ENCODE measurements around the gene OXCT2. TPM values are rescaled to one million over a fixed set of nuclear protein-coding genes. Genes with fewer than 3 reads are reported as not detected.
A peak's percentile ranks its signal among the peaks of the same experiment; 100 is the strongest.
"Not testable (repeated sequence)": the region's sequence is repeated elsewhere in the genome, so short reads cannot be mapped to it uniquely, and the experiment has no call there.

The OXCT2 gene
- total RNA-seq, 4 donors from 2014 or later = 0.15 to 6.6 (median 1.4) TPM; not detected in 1

- 83 to 89% methylated on average over 5 to 7 of the region's 7 CpGs for WGBS, 2 donors
- DNase-seq (ENCODE audit: low spot score in 2 of 2) = no peak
- intact Hi-C loops (cut with DNase I; ENCODE audit: low total_unique reads) = no loop called here
Measured at GRCh38 chr1:39779137-39779536, 8.0 kb upstream of the OXCT2 start.

GRCh38 chr1:39778463-39779099, 7.4 kb upstream of the OXCT2 start:
- intact Hi-C loops (cut with DNase I; ENCODE audit: low total_unique reads); DNase-seq (ENCODE audit: low spot score in 2 of 2); H3K4me3 ChIP-seq (ENCODE audit: low read depth, poor library complexity, severe bottlenecking): not testable (repeated sequence)
- 79 to 82% methylated on average over 11 of the region's 12 CpGs for WGBS, 2 donors

More at GRCh38 chr1:39779137-39779536, 8.0 kb upstream of the OXCT2 start:
- H3K4me3 ChIP-seq (ENCODE audit: low read depth, poor library complexity, severe bottlenecking) = no peak overlapping the region
- TF ChIP-seq POLR2A (IDR thresholded peaks at IDR 0.05) = no peak
- TF ChIP-seq, protein P1, sequence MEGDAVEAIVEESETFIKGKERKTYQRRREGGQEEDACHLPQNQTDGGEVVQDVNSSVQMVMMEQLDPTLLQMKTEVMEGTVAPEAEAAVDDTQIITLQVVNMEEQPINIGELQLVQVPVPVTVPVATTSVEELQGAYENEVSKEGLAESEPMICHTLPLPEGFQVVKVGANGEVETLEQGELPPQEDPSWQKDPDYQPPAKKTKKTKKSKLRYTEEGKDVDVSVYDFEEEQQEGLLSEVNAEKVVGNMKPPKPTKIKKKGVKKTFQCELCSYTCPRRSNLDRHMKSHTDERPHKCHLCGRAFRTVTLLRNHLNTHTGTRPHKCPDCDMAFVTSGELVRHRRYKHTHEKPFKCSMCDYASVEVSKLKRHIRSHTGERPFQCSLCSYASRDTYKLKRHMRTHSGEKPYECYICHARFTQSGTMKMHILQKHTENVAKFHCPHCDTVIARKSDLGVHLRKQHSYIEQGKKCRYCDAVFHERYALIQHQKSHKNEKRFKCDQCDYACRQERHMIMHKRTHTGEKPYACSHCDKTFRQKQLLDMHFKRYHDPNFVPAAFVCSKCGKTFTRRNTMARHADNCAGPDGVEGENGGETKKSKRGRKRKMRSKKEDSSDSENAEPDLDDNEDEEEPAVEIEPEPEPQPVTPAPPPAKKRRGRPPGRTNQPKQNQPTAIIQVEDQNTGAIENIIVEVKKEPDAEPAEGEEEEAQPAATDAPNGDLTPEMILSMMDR (IDR thresholded peaks at IDR 0.05) = no peak

GRCh38 chr1:39777896-39778295, 6.7 kb upstream of the OXCT2 start:
- WGBS, 2 donors = 90 to 100% methylated on average over 1 to 16 of the region's 17 CpGs
- H3K4me3 ChIP-seq (ENCODE audit: low read depth, poor library complexity, severe bottlenecking); intact Hi-C loops (cut with DNase I; ENCODE audit: low total_unique reads): not testable (repeated sequence)
- peak in 1 of 2 donors; percentile 75 for DNase-seq (ENCODE audit: low spot score in 2 of 2)

DNA sequence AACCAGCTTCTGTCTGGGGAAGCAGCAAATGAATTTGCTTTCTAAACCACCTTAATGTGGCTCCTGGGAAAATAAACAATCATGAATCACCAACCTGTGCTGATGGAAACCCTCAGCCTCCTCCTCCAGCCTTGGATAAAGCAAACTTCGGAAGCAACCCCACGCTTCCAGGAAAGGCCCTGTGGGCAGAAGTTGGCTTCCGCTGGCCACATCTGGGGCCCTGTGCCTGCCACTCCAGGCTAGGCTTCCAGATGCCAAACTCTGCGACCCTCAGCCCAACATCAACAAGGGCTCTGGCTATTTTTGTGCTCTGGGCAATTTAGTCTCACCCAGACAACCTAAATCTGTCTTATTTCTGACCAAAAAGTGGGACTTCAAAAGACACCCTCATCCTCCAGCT, 6.2 kb upstream of the OXCT2 start:
- intact Hi-C loops (cut with DNase I; ENCODE audit: low total_unique reads) = no loop called here

DNA sequence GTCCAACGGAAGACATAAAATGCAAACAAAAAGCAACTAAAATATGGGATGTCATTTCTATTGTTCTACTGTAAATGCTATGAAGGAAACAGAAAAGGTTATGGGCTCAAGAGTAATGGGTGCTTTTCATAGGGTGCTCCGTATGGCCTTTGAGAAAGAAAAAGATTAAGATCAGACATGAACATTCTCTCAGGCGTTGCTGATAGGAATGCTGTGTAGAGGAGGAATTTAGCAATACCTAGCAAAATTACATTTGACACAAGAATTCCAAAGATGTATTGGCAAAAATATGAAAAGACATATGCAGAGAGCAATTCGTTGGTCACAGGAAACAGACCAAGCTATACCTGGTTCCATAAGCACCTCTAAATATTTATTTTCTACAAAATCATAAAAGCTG, 5.7 kb upstream of the OXCT2 start:
- 66% methylated on average over 4 of the region's 4 CpGs for WGBS, 2 donors
- no peak for DNase-seq (ENCODE audit: low spot score in 2 of 2)
- no peak overlapping the region for H3K4me3 ChIP-seq (ENCODE audit: low read depth, poor library complexity, severe bottlenecking)
- intact Hi-C loops (cut with DNase I; ENCODE audit: low total_unique reads) = no loop called here
- TF ChIP-seq, protein P1 (IDR thresholded peaks at IDR 0.05) = no peak
- no peak for TF ChIP-seq POLR2A (IDR thresholded peaks at IDR 0.05)

More for the DNA sequence above, 6.2 kb upstream of the OXCT2 start:
- 78 to 86% methylated on average over 4 of the region's 4 CpGs for WGBS, 2 donors
- TF ChIP-seq, protein P1 (IDR thresholded peaks at IDR 0.05) = no peak
- TF ChIP-seq POLR2A (IDR thresholded peaks at IDR 0.05) = no peak
- H3K4me3 ChIP-seq (ENCODE audit: low read depth, poor library complexity, severe bottlenecking) = no peak overlapping the region
- no peak for DNase-seq (ENCODE audit: low spot score in 2 of 2)

DNA sequence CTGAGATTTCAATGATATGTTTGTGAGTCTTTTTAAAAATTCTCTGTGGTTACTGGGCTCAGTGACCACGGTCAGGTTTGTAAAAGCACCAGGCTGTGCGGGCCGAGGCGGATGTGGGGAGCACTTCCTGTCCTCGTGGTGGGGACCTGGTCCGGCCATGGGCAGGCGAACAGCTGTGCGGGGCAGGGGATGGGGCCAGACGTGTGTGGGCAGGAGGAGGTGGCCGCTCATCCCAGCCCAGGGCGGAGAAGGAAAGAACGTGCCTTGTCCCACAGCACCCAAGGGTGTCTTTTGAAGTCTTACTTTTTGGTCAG, 5.2 kb upstream of the OXCT2 start:
- intact Hi-C loops (cut with DNase I; ENCODE audit: low total_unique reads) = no loop called here
- H3K4me3 ChIP-seq (ENCODE audit: low read depth, poor library complexity, severe bottlenecking) = no peak overlapping the region
- peak in 1 of 2 donors; percentile 64 for DNase-seq (ENCODE audit: low spot score in 2 of 2)
- 73 to 81% methylated on average over 12 of the region's 12 CpGs for WGBS, 2 donors
- TF ChIP-seq POLR2A (IDR thresholded peaks at IDR 0.05) = no peak
- TF ChIP-seq, protein P1 (IDR thresholded peaks at IDR 0.05) = no peak

DNA sequence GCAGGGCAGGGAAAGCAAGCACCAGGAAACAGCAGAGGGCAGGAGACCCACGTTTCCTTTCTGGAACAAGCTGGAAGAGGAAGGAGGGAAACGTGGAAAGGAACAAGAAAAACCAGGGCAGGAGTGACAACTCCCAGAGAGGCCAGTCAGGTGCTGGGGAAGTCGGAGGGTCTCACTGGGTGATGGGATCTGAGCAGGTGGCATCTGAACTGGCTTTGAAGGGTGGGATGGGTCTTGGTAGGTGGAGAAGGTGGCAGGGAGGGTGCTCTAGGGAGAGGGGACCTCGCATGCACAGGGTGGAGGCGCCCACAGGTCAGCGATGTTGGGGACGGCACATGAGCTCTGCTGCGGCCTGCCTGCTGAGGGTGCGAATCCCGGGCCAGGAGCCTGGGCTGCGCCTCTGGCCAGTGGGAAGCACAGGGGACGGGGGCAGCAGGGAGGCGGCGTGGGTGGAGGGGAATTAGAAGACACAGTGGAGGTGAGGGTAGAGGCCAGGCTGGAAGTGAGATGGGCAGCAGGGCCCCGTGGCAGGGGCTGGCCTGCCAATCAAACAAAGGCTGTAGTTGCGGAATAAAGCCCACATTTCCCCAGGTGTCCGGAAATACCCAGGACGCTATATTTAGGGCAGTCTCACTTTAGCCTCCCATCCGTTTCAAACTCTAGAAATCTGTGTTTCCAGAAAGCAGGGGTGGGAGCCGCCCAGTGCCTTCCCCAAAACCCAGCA, 4.7 kb upstream of the OXCT2 start:
- 76 to 77% methylated on average over 8 to 12 of the region's 20 CpGs for WGBS, 2 donors
- DNase-seq (ENCODE audit: low spot score in 2 of 2); intact Hi-C loops (cut with DNase I; ENCODE audit: low total_unique reads); H3K4me3 ChIP-seq (ENCODE audit: low read depth, poor library complexity, severe bottlenecking): not testable (repeated sequence)

- H3K4me3 ChIP-seq (ENCODE audit: low read depth, poor library complexity, severe bottlenecking); DNase-seq (ENCODE audit: low spot score in 2 of 2); intact Hi-C loops (cut with DNase I; ENCODE audit: low total_unique reads): not testable (repeated sequence)
- WGBS, 2 donors = 76 to 80% methylated on average over 8 to 10 of the region's 11 CpGs
Measured at GRCh38 chr1:39775141-39775540, 4.0 kb upstream of the OXCT2 start.

GRCh38 chr1:39773369-39773979, 2.3 kb upstream of the OXCT2 start:
- intact Hi-C loops (cut with DNase I; ENCODE audit: low total_unique reads); H3K4me3 ChIP-seq (ENCODE audit: low read depth, poor library complexity, severe bottlenecking); DNase-seq (ENCODE audit: low spot score in 2 of 2): not testable (repeated sequence)
- WGBS, 2 donors = no CpG with 5 or more reads among the region's 23 CpGs
